DMS53 treated with DMSO at 0.1 percent for 48 hours (cell line): ENCODE measurements around the gene KANSL1.
"Not testable (repeated sequence)": the region's sequence is repeated elsewhere in the genome, so short reads cannot be mapped to it uniquely, and the experiment has no call there.

Experiments used
- DNase-seq: peaks from one replicate; lab custom pipeline; 2025; ENCODE audit not compliant: unreplicated experiment; lab: John Stamatoyannopoulos, UW

Gene KANSL1

GRCh38 chr17:46117850-46118696 lies 75.2 kb downstream of the KANSL1 start:
- no peak for DNase-seq

- DNase-seq, result no peak
These were observed 76.1 kb downstream of the KANSL1 start for GRCh38 chr17:46117117-46117516.

DNA sequence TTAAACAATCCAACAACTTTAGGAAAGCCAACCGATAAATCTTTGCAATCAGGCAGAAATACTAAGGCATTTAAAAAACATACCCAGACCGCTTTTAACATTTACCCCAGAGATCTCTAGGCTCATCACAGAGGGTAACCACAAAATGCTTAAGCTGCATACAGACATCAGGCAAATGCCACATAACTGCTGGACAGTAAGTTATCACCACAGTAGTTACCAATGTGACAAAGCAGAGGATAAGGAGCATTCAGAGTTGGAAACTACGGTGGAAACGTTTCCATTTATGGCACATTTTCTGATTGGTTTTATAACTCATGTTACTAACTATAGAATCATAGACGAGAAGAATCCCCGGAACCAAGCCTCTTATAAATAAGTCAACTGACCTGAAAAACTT lies 77.5 kb downstream of the KANSL1 start:
- no peak for DNase-seq

DNA sequence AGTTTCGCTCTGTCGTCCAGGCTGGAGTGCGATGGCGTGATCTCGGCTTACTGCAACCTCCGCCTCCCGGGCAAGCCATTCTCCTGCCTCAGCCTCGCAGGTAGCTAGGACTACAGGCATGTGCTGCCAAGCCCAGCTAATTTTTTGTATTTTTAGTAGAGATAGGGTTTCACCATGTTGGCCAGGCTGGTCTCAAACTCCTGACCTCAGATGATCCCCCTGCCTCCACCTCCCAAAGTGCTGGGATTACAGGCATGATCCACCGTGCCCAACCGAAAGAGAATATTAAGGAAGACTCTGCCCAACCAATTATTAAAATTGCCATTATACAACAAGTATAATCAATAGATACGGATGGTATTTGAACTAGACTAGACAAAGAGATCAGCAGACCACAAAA lies 82.0 kb downstream of the KANSL1 start:
- not testable (repeated sequence) for DNase-seq

- no peak for DNase-seq
These were observed 83.0 kb downstream of the KANSL1 start for GRCh38 chr17:46110219-46110618.

- DNase-seq, result peak; percentile 23
These were observed 83.5 kb downstream of the KANSL1 start for GRCh38 chr17:46109603-46110189.

GRCh38 chr17:46108550-46109110 lies 84.6 kb downstream of the KANSL1 start:
- no peak for DNase-seq

DNA sequence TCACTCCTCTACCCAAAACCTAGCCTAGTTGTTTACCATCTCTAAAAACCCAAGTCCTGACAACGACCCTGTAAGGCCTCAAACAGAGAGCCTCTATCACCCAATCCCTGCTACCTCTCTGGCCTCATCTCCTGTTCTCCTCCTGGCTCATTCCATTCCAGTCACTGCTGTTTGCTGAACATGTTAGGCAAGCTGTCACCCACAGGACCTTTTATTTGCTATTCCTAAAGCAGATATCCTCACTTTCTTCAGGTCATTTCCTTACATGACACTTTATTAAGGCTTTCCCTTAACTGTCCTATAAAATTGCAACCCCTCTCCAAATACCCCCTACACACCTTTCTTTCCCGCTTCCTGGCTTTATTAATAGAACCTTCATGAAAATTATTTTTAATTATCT lies 85.1 kb downstream of the KANSL1 start:
- no peak for DNase-seq

GRCh38 chr17:46106966-46107644 lies 86.1 kb downstream of the KANSL1 start:
- DNase-seq, result no peak

DNA sequence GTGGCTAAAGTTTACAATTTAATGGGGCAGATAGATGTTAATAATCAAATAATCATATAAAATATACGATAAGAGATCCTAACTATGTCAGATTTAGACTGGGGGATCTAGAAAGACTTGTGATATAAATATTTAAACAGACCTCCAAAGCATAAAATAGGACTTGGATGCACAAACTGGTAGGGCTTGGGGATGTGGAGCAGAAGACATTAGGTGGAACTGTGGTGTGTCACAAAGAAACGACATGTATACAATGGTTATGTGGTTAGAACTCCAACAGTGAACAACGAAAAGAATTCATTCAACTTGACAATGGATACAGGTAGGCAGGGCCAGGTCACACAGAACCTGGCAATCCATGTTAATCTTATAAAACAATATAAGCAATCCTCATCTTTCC lies 90.4 kb downstream of the KANSL1 start:
- DNase-seq, result not testable (repeated sequence)

- DNase-seq, result not testable (repeated sequence)
These were observed 91.2 kb downstream of the KANSL1 start for GRCh38 chr17:46101785-46102617.

- DNase-seq, result no peak
These were observed 92.6 kb downstream of the KANSL1 start for GRCh38 chr17:46100590-46100989.

DNA sequence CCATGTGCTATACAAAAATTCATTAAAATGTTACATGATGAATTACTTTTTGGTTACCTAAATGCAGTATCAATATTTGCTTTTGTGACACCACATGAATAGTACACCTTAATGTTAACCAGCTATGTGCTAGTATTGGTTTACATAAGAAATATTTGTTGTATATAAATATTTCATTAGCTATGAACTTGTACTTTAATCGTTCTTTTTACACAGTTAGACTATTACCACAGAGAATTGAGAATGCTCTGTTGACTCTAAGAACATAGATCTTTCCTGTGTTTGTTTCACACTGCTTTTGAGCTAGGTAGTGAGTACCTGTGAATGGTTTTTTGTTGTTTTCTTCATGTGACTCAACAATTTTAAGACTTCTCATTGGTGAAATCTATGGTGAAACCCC lies 93.4 kb downstream of the KANSL1 start:
- DNase-seq, result no peak

DNA sequence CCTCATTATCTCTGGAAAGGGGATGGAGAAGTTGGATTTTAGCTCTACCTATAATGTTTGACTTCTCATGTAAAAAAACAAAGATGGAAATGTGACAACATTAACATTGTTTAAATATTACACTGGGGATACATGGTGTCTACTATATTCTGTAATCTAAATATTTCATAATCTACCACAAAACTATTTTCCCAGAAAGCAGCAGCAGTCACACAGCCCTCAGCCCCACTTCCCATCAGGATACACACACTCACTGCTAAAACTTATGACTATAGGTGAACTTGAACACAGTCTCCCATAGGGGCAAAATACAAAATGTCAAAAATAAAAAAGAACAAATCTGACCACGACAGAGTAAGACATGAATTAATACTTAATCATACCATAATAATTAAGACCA lies 95.7 kb downstream of the KANSL1 start:
- no peak for DNase-seq

- DNase-seq, result no peak
These were observed 100.2 kb downstream of the KANSL1 start for GRCh38 chr17:46092991-46093390.

- DNase-seq, result no peak
These were observed 102.4 kb downstream of the KANSL1 start for GRCh38 chr17:46090871-46091270.

DNA sequence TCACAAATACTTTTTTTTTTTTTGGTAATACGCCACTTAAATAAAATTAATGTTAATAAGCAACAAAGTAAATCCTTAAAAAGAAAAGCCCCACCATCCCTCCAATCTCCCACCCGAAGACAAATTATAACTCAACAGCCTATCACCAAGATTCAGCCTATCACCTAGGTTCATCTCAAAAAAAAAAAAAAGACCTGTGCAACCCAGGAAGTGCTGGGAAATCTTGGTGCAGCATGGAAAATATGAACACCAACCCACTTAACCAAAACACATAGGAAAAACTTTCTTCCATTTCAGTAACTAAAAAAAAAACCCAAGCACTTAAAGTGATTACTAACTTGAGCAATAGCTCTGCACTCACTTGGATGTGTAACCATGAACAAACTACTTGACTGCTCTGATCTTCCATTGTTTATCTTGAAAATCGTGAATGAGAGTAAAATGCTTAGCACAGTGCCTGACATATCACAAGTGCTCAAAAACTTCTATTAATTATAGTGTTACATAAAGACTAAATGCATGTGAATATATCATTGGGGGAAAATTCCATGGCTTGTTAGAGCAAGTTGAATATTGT lies 103.8 kb downstream of the KANSL1 start:
- no peak for DNase-seq

GRCh38 chr17:46088595-46088994 lies 104.6 kb downstream of the KANSL1 start:
- no peak for DNase-seq

GRCh38 chr17:46087871-46088270 lies 105.4 kb downstream of the KANSL1 start:
- not testable (repeated sequence) for DNase-seq

- no peak for DNase-seq
These were observed 106.4 kb downstream of the KANSL1 start for GRCh38 chr17:46086821-46087220.
